ENCODE results near the gene LRRC57. TPM values are rescaled to one million over a fixed set of nuclear protein-coding genes. Genes with fewer than 3 reads are reported as not detected.

The LRRC57 gene
- total and polyA plus RNA-seq, 2 of the 13 experiments (the other 11 are each of a cell fraction or from before 2014, with no cell fraction given): 5.8 to 14.8 TPM

GRCh38 chr15:42575188-42576039 is 26.8 kb upstream of the LRRC57 start, which contains the start of gene STARD9 (continued):
- TF ChIP-seq SATB2 (CRISPR knock-in tag; IDR thresholded peaks at IDR 0.05) (no peak), KAT7 (CRISPR knock-in tag; IDR thresholded peaks at IDR 0.05; ENCODE audit: borderline replicate concordance) (no peak), SMARCE1 (IDR thresholded peaks at IDR 0.05; ENCODE audit: borderline replicate concordance) (no peak), HDAC1 (CRISPR knock-in tag; IDR thresholded peaks at IDR 0.05) (peak; percentile 5; the same call in 1 of the 2 replicates), ZMYM2 (CRISPR knock-in tag; IDR thresholded peaks at IDR 0.05) (peak; percentile 77), ZNF7 (CRISPR knock-in tag; IDR thresholded peaks at IDR 0.05) (no peak), SRSF4 (IDR thresholded peaks at IDR 0.05; ENCODE audit: low read depth, low read length, poor library complexity, severe bottlenecking) (no peak), HDAC6 (IDR thresholded peaks at IDR 0.05; ENCODE audit: low read depth, low read length) (no peak), DMTF1 (CRISPR knock-in tag; IDR thresholded peaks at IDR 0.05) (no peak; the same call in 1 of the 2 replicates), ZNF816 (CRISPR knock-in tag; IDR thresholded peaks at IDR 0.05; ENCODE audit: borderline replicate concordance) (peak; percentile 53; the same call in 1 of the 2 replicates), MZF1 (CRISPR knock-in tag; IDR thresholded peaks at IDR 0.05; ENCODE audit: borderline replicate concordance) (no peak), SIX1 (CRISPR knock-in tag; IDR thresholded peaks at IDR 0.05; ENCODE audit: borderline replicate concordance) (no peak)
- TF ChIP-seq, protein P1, sequence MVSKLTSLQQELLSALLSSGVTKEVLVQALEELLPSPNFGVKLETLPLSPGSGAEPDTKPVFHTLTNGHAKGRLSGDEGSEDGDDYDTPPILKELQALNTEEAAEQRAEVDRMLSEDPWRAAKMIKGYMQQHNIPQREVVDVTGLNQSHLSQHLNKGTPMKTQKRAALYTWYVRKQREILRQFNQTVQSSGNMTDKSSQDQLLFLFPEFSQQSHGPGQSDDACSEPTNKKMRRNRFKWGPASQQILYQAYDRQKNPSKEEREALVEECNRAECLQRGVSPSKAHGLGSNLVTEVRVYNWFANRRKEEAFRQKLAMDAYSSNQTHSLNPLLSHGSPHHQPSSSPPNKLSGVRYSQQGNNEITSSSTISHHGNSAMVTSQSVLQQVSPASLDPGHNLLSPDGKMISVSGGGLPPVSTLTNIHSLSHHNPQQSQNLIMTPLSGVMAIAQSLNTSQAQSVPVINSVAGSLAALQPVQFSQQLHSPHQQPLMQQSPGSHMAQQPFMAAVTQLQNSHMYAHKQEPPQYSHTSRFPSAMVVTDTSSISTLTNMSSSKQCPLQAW (CRISPR knock-in tag; IDR thresholded peaks at IDR 0.05): peak; percentile 42
- TF ChIP-seq, protein P2, sequence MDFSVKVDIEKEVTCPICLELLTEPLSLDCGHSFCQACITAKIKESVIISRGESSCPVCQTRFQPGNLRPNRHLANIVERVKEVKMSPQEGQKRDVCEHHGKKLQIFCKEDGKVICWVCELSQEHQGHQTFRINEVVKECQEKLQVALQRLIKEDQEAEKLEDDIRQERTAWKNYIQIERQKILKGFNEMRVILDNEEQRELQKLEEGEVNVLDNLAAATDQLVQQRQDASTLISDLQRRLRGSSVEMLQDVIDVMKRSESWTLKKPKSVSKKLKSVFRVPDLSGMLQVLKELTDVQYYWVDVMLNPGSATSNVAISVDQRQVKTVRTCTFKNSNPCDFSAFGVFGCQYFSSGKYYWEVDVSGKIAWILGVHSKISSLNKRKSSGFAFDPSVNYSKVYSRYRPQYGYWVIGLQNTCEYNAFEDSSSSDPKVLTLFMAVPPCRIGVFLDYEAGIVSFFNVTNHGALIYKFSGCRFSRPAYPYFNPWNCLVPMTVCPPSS (IDR thresholded peaks at IDR 0.05): no peak
- TF ChIP-seq, protein P3, sequence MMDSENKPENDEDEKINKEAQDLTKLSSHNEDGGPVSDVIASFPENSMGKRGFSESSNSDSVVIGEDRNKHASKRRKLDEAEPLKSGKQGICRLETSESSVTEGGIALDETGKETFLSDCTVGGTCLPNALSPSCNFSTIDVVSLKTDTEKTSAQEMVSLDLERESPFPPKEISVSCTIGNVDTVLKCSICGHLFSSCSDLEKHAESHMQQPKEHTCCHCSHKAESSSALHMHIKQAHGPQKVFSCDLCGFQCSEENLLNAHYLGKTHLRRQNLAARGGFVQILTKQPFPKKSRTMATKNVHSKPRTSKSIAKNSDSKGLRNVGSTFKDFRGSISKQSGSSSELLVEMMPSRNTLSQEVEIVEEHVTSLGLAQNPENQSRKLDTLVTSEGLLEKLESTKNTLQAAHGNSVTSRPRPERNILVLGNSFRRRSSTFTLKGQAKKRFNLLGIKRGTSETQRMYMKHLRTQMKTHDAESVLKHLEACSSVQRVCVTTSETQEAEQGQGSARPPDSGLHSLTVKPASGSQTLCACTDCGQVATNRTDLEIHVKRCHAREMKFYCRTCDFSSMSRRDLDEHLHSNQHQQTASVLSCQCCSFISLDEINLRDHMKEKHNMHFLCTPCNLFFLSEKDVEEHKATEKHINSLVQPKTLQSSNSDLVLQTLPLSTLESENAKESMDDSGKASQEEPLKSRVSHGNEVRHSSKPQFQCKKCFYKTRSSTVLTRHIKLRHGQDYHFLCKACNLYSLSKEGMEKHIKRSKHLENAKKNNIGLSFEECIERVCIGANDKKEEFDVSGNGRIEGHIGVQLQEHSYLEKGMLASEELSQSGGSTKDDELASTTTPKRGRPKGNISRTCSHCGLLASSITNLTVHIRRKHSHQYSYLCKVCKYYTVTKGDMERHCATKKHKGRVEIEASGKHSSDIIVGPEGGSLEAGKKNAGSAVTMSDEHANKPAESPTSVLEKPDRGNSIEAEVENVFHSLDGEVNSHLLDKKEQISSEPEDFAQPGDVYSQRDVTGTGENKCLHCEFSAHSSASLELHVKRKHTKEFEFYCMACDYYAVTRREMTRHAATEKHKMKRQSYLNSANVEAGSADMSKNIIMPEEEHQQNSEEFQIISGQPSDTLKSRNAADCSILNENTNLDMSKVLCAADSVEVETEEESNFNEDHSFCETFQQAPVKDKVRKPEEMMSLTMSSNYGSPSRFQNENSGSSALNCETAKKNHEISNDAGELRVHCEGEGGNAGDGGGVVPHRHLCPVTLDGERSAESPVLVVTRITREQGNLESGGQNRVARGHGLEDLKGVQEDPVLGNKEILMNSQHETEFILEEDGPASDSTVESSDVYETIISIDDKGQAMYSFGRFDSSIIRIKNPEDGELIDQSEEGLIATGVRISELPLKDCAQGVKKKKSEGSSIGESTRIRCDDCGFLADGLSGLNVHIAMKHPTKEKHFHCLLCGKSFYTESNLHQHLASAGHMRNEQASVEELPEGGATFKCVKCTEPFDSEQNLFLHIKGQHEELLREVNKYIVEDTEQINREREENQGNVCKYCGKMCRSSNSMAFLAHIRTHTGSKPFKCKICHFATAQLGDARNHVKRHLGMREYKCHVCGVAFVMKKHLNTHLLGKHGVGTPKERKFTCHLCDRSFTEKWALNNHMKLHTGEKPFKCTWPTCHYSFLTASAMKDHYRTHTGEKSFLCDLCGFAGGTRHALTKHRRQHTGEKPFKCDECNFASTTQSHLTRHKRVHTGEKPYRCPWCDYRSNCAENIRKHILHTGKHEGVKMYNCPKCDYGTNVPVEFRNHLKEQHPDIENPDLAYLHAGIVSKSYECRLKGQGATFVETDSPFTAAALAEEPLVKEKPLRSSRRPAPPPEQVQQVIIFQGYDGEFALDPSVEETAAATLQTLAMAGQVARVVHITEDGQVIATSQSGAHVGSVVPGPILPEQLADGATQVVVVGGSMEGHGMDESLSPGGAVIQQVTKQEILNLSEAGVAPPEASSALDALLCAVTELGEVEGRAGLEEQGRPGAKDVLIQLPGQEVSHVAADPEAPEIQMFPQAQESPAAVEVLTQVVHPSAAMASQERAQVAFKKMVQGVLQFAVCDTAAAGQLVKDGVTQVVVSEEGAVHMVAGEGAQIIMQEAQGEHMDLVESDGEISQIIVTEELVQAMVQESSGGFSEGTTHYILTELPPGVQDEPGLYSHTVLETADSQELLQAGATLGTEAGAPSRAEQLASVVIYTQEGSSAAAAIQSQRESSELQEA (CRISPR knock-in tag; IDR thresholded peaks at IDR 0.05; ENCODE audit: not compliant biosample characterization): peak; percentile 17

Measured in HepG2 (cell line).